Erythroblast (primary cell): ENCODE measurements around the gene CXCL1.

Experiments used
- GATA1 ChIP-seq: IDR thresholded peaks from 2 replicates; pipeline ENCODE4 v1.6.1; 2011; ENCODE audit warnings: low read depth, mild to moderate bottlenecking, control low read depth, low read length, moderate library complexity
- POLR2A ChIP-seq: IDR thresholded peaks from 2 replicates; pipeline ENCODE4 v1.6.1; 2011; ENCODE audit warnings: mild to moderate bottlenecking, low read length

GRCh38 chr4:73917081-73917501 is 47.9 kb downstream of the CXCL1 start:
- no peak for TF ChIP-seq POLR2A
- no peak for TF ChIP-seq GATA1
